PFSK-1 (cell line): ENCODE data around the gene ECHS1.

ENCODE experiments used
- FOXP2 ChIP-seq: optimal IDR thresholded peaks from 2 replicates; pipeline ENCODE3; 2011; ENCODE audit warnings: borderline replicate concordance, control low read depth, inconsistent platforms; ENCODE audit not compliant: insufficient read depth; ENCODE audit errors: extremely low read length, extremely low read depth
- POLR2AphosphoS5 ChIP-seq: IDR thresholded peaks from 2 replicates; pipeline ENCODE4 v1.6.1; 2012; ENCODE audit warnings: low read depth, mild to moderate bottlenecking, control low read depth, low read length, moderate library complexity
- SIN3A ChIP-seq: IDR thresholded peaks from 2 replicates; pipeline ENCODE4 v1.6.1; 2012; ENCODE audit warnings: mild to moderate bottlenecking, low read length, moderate library complexity, borderline replicate concordance; ENCODE audit not compliant: insufficient read depth
- TAF1 ChIP-seq: IDR thresholded peaks from 2 replicates; pipeline ENCODE4 v1.6.1; 2012; ENCODE audit warnings: low read length, control low read depth, borderline replicate concordance; ENCODE audit not compliant: insufficient read depth
- TF ChIP-seq, protein P1 (sequence below), 2 experiments: IDR thresholded peaks; 2 replicates each; pipeline versions ENCODE4 v1.6.1 to v1.8.0; 2011 to 2012; ENCODE audit warnings: low read depth in 2 of 2, low read length in 2 of 2, control low read depth in 1 of 2, inconsistent platforms in 1 of 2, mild to moderate bottlenecking in 1 of 2, moderate library complexity in 1 of 2; ENCODE audit not compliant: insufficient read depth in 1 of 2

The ECHS1 gene

DNA sequence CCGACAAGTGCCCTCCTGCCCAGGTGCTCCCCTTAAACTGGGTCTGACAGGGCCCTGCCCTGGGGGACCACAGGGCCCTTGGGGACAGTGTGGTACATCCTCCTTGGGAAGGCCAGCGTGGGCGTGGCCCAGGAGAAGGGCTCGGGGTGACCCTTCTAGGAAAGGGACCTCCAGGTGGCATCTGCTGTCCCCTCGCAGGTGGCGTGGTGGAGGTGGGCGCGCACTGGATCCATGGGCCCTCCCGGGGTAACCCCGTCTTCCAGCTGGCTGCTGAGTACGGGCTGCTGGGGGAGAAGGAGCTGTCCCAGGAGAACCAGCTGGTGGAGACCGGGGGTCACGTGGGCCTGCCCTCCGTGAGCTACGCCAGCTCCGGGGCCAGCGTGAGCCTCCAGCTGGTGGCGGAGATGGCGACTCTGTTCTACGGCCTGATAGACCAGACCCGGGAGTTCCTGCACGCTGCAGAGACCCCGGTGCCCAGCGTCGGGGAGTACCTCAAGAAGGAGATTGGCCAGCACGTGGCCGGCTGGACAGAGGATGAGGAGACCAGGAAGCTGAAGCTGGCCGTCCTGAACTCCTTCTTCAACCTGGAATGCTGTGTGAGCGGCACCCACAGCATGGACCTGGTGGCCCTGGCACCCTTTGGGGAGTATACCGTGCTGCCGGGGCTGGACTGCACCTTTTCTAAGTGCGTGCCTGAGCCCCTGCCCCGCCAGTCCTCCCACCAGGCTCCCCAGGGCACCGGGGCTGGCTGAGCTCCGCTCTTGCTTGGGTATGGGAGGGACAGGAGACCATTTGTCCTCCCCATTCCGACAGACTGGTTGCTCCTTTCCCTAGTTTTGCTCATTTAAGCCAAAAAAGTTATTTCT is 6.9 kb upstream of the ECHS1 start:
- TF ChIP-seq SIN3A (no peak), FOXP2 (no peak), POLR2AphosphoS5 (no peak), TAF1 (no peak)
- TF ChIP-seq, protein P1, sequence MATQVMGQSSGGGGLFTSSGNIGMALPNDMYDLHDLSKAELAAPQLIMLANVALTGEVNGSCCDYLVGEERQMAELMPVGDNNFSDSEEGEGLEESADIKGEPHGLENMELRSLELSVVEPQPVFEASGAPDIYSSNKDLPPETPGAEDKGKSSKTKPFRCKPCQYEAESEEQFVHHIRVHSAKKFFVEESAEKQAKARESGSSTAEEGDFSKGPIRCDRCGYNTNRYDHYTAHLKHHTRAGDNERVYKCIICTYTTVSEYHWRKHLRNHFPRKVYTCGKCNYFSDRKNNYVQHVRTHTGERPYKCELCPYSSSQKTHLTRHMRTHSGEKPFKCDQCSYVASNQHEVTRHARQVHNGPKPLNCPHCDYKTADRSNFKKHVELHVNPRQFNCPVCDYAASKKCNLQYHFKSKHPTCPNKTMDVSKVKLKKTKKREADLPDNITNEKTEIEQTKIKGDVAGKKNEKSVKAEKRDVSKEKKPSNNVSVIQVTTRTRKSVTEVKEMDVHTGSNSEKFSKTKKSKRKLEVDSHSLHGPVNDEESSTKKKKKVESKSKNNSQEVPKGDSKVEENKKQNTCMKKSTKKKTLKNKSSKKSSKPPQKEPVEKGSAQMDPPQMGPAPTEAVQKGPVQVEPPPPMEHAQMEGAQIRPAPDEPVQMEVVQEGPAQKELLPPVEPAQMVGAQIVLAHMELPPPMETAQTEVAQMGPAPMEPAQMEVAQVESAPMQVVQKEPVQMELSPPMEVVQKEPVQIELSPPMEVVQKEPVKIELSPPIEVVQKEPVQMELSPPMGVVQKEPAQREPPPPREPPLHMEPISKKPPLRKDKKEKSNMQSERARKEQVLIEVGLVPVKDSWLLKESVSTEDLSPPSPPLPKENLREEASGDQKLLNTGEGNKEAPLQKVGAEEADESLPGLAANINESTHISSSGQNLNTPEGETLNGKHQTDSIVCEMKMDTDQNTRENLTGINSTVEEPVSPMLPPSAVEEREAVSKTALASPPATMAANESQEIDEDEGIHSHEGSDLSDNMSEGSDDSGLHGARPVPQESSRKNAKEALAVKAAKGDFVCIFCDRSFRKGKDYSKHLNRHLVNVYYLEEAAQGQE (IDR thresholded peaks at IDR 0.05; ENCODE audit: insufficient read depth in 1 of 2, low read depth in 2 of 2, low read length in 2 of 2), result no peak

DNA sequence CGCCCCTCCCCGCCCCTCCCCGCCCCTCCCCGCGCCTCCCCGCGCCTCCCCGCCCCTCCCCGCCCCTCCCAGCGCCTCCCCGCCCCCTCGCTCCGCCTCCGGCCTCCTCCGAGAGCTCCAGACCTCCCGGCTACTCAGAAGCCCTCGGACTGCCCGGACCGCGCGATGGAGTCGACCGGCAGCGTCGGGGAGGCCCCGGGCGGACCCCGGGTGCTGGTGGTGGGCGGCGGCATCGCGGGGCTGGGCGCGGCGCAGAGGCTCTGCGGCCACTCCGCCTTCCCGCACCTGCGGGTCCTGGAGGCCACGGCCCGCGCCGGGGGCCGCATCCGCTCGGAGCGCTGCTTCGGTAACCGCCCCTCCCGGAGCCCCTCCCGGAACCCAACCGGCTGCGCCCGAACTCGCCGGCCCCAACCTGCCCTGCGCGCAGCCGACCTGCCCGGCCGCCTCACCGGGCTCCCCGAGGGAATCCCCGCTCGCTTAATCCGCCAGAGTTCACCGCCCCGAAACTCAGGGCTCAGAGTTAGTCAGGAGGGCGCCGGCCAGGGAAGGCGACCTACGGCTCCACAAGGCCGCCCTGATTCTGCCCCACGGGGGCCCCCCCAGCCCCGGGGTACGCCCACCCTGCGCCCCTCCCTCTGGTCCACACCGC is 6.1 kb upstream of the ECHS1 start, which contains the start of gene PAOX:
Gene PAOX (plus strand): TSS at position 111 of the 649 bp plus-strand sequence. CDS start 55 bp downstream, at position 166.
- no peak for TF ChIP-seq TAF1
- no peak for TF ChIP-seq FOXP2
- TF ChIP-seq POLR2AphosphoS5, result no peak
- TF ChIP-seq, protein P1 (IDR thresholded peaks at IDR 0.05; ENCODE audit: insufficient read depth in 1 of 2, low read depth in 2 of 2, low read length in 2 of 2), result no peak
- TF ChIP-seq SIN3A, result no peak

DNA sequence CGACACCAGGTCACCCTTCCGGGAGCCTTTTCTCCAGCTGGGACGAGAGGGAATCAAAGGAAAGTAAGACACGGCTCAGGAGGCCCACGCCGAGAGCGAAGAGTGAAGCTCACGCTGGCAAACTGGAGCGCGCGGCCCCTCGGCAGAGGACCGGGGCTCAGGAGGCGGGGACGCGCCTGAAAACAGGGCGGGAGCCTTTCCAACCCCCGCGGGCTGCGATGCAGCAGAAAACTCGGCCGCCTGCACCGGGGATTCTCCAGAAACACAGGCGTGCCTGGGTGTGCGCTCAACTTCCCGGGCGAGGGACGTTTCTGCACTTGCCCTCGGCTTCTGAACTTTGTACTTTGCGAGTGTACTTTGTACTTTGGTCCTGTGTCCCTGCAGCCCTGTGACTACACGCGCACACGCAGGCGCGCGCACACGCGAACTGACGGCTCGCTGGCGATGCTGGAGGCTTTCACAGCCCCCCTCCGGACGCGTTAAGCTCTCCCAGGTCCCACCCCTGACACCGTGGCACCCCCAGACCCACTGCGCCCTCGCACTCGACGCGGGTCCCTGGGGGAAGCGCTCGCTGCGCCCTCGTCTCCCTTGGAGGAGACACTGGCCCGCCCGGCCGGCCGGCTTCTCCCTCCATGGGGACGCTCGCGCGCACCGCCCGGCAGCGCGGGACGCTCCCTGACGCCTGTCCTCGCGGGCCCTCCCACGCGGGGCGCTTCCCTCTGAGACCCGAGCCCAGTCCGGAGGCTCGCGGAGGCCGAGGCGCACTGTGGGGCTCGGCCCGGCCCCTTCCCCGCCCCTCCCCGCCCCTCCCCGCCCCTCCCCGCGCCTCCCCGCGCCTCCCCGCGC is 5.3 kb upstream of the ECHS1 start:
- TF ChIP-seq POLR2AphosphoS5 (0 out of 2 replicates have a peak, but pooled peaks have one; percentile 24), TAF1 (no peak), SIN3A (no peak), FOXP2 (no peak)
- TF ChIP-seq, protein P1 (IDR thresholded peaks at IDR 0.05; ENCODE audit: insufficient read depth in 1 of 2, low read depth in 2 of 2, low read length in 2 of 2), result no peak

DNA sequence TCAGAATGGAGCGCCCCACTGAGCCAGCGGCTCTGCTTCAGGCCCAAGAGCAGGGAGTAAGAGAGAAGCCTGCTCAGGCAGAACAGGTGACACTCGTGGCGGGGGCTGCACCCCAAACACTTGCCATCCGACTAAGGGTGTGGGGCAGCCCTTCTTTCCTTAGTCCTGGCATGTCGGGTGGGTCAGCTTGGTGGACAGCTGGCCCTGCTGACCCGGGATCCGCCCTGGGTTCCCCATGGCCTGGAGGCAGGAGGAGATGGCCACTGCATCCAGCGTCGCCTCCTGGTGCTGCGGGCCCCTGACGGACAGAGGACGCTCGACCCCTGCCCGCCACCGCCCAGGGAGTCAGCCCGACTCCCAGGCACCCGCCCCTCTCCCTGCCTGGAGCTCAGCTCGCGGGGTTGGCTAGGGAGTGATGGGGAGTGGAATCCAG is 4.7 kb upstream of the ECHS1 start:
- TF ChIP-seq FOXP2 (no peak), POLR2AphosphoS5 (no peak), TAF1 (no peak), SIN3A (no peak)
- TF ChIP-seq, protein P1 (IDR thresholded peaks at IDR 0.05; ENCODE audit: insufficient read depth in 1 of 2, low read depth in 2 of 2, low read length in 2 of 2), result no peak
